PFSK-1 (cell line): ENCODE data around the gene MRPL39.

ENCODE experiments used
- FOXP2 ChIP-seq: optimal IDR thresholded peaks from 2 replicates; pipeline ENCODE3; 2011; ENCODE audit warnings: borderline replicate concordance, control low read depth, inconsistent platforms; ENCODE audit not compliant: insufficient read depth; ENCODE audit errors: extremely low read length, extremely low read depth
- POLR2AphosphoS5 ChIP-seq: IDR thresholded peaks from 2 replicates; pipeline ENCODE4 v1.6.1; 2012; ENCODE audit warnings: low read depth, mild to moderate bottlenecking, control low read depth, low read length, moderate library complexity
- REST ChIP-seq, 2 experiments: IDR thresholded peaks; 2 replicates each; pipeline versions ENCODE4 v1.6.1 to v1.8.0; 2011 to 2012; ENCODE audit warnings: low read depth in 2 of 2, low read length in 2 of 2, control low read depth in 1 of 2, inconsistent platforms in 1 of 2, mild to moderate bottlenecking in 1 of 2, moderate library complexity in 1 of 2; ENCODE audit not compliant: insufficient read depth in 1 of 2
- SIN3A ChIP-seq: IDR thresholded peaks from 2 replicates; pipeline ENCODE4 v1.6.1; 2012; ENCODE audit warnings: mild to moderate bottlenecking, low read length, moderate library complexity, borderline replicate concordance; ENCODE audit not compliant: insufficient read depth
- TAF1 ChIP-seq: IDR thresholded peaks from 2 replicates; pipeline ENCODE4 v1.6.1; 2012; ENCODE audit warnings: low read length, control low read depth, borderline replicate concordance; ENCODE audit not compliant: insufficient read depth

Gene MRPL39

GRCh38 chr21:25625036-25625435 is 17.8 kb upstream of the MRPL39 start:
- TF ChIP-seq REST (IDR thresholded peaks at IDR 0.05; ENCODE audit: insufficient read depth in 1 of 2, low read depth in 2 of 2, low read length in 2 of 2), result no peak
- TF ChIP-seq TAF1, result no peak
- no peak for TF ChIP-seq POLR2AphosphoS5
- no peak for TF ChIP-seq SIN3A
- TF ChIP-seq FOXP2, result no peak

DNA sequence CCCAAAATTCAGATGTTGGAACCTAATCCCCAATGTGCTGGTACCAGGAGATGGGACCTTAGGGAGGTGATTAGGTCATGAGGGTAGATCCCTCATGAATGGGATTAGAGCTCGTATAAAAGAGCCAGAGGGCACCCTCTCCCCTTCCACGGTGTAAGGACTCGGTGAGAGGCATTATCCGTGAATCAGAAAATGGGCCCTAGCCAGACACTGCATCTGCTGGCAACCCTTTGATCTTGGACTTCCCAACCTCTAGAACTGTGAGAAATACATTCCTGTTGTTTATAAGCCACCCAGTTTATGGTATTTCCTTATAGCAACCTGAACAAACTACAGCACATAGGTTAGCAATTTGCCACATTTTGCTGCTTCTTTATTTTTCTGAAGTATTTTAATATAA is 17.2 kb upstream of the MRPL39 start:
- no peak for TF ChIP-seq SIN3A
- TF ChIP-seq TAF1, result no peak
- TF ChIP-seq POLR2AphosphoS5, result no peak
- no peak for TF ChIP-seq FOXP2
- TF ChIP-seq REST (IDR thresholded peaks at IDR 0.05; ENCODE audit: insufficient read depth in 1 of 2, low read depth in 2 of 2, low read length in 2 of 2), result no peak

- TF ChIP-seq FOXP2 (no peak), REST (IDR thresholded peaks at IDR 0.05; ENCODE audit: insufficient read depth in 1 of 2, low read depth in 2 of 2, low read length in 2 of 2) (no peak), SIN3A (no peak), TAF1 (no peak), POLR2AphosphoS5 (no peak)
These were observed 11.9 kb upstream of the MRPL39 start for GRCh38 chr21:25619198-25619597.

- TF ChIP-seq TAF1, result no peak
These were observed 8.6 kb upstream of the MRPL39 start for GRCh38 chr21:25615880-25616279.

DNA sequence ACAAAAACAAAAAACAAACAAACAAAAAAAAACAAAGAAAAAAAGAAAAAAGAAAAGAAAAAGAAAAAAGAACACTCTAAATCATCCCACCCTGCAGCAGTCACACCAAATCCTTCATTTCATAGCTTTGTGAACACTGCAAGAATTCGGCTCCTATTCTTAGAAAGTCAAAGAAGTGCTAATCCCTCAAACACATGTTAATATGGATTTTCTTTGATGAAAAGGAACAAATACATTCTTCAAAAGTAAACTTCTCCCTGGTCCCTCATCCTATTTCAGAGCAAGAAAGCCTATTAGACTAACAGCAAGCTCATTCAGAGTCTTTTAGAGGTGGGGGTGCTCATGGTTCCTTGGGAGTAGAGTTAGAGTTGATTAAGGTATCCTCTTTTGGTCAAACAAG is 7.2 kb upstream of the MRPL39 start:
- no peak for TF ChIP-seq REST (IDR thresholded peaks at IDR 0.05; ENCODE audit: insufficient read depth in 1 of 2, low read depth in 2 of 2, low read length in 2 of 2)
- no peak for TF ChIP-seq SIN3A
- TF ChIP-seq FOXP2, result no peak
- TF ChIP-seq TAF1, result no peak
- TF ChIP-seq POLR2AphosphoS5, result no peak
